ENCODE measurements around the gene KRTCAP2.
"Not testable (repeated sequence)": the region's sequence is repeated elsewhere in the genome, so short reads cannot be mapped to it uniquely, and the experiment has no call there.

The KRTCAP2 gene

GRCh38 chr1:155158991-155159390 lies 14.1 kb downstream of the KRTCAP2 start:
- Histone ChIP-seq H3K27ac (ENCODE audit: low read depth, low read length) (no peak overlapping the region), H3K9me3 (ENCODE audit: control insufficient read depth in 5 of 5, low read length in 5 of 5) (no peaks in the 10 kb centered on the region), H3K36me3 (ENCODE audit: control insufficient read depth in 5 of 5, insufficient read depth in 5 of 5, low read length in 5 of 5) (no peaks in the 10 kb centered on the region), H3K9ac (ENCODE audit: low read length in 5 of 5) (no peak overlapping the region), H3K27me3 (ENCODE audit: control insufficient read depth in 5 of 5, insufficient read depth in 4 of 5, low read length in 5 of 5) (no peaks in the 10 kb centered on the region), H3K4me1 (ENCODE audit: control insufficient read depth in 5 of 5, insufficient read depth in 5 of 5, low read length in 5 of 5) (no peaks in the 10 kb centered on the region), H3K4me3 (ENCODE audit: low read depth in 1 of 5, low read length in 5 of 5) (no peak overlapping the region)

DNA sequence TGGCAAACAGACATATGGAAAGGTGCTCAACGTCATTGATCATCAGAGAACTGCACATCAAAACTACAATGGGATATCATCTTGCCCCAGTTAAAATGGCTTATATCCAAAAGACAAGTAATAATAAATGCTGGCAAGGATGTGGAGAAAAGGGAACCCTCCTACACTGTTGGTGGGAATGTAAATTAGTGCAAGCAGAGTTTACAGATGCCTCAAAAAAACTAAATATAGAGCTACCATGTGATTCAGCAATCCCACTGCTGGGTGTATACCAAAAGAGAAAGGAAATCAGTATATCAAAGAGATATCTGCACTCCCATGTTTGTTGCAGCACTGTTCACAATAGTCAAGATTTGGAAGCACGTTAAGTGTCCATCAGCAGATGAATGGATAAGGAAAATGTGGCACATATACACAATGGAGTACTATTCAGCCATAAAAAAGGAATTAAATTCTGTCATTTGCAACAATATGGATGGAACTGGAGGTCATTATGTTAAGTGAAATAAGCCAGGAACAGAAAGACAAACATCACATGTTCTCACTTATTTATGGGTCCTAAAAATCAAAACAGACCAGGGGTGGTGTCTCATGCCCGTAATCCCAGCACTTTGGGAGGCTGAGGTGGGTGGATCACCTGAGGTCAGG lies 17.0 kb downstream of the KRTCAP2 start:
- H3K36me3 ChIP-seq (ENCODE audit: control insufficient read depth in 5 of 5, insufficient read depth in 5 of 5, low read length in 5 of 5); H3K4me1 ChIP-seq (ENCODE audit: control insufficient read depth in 5 of 5, insufficient read depth in 5 of 5, low read length in 5 of 5); H3K27me3 ChIP-seq (ENCODE audit: control insufficient read depth in 5 of 5, insufficient read depth in 4 of 5, low read length in 5 of 5); H3K9me3 ChIP-seq (ENCODE audit: control insufficient read depth in 5 of 5, low read length in 5 of 5); H3K9ac ChIP-seq (ENCODE audit: low read length in 5 of 5); H3K27ac ChIP-seq (ENCODE audit: low read depth, low read length); H3K4me3 ChIP-seq (ENCODE audit: low read depth in 1 of 5, low read length in 5 of 5): not testable (repeated sequence)

GRCh38 chr1:155145491-155145890 lies 27.6 kb downstream of the KRTCAP2 start:
- H3K27me3 ChIP-seq (ENCODE audit: control insufficient read depth in 5 of 5, insufficient read depth in 4 of 5, low read length in 5 of 5) = no peaks in the 10 kb centered on the region
- H3K9ac ChIP-seq (ENCODE audit: low read length in 5 of 5) = no peak overlapping the region
- no peaks in the 10 kb centered on the region for H3K36me3 ChIP-seq (ENCODE audit: control insufficient read depth in 5 of 5, insufficient read depth in 5 of 5, low read length in 5 of 5)
- no peak overlapping the region for H3K27ac ChIP-seq (ENCODE audit: low read depth, low read length)
- H3K4me1 ChIP-seq (ENCODE audit: control insufficient read depth in 5 of 5, insufficient read depth in 5 of 5, low read length in 5 of 5) = peaks cover 0 to 2% (median 2%) of the 10 kb centered on the region in 5 donors
- no peak overlapping the region for H3K4me3 ChIP-seq (ENCODE audit: low read depth in 1 of 5, low read length in 5 of 5)
- H3K9me3 ChIP-seq (ENCODE audit: control insufficient read depth in 5 of 5, low read length in 5 of 5) = no peaks in the 10 kb centered on the region

GRCh38 chr1:155141749-155142148 lies 31.4 kb downstream of the KRTCAP2 start:
- Histone ChIP-seq H3K36me3 (ENCODE audit: control insufficient read depth in 5 of 5, insufficient read depth in 5 of 5, low read length in 5 of 5) (peaks cover 0 to 10% (median 4%) of the 10 kb centered on the region in 5 donors), H3K4me3 (ENCODE audit: low read depth in 1 of 5, low read length in 5 of 5) (no peak overlapping the region), H3K9ac (ENCODE audit: low read length in 5 of 5) (no peak overlapping the region), H3K27ac (ENCODE audit: low read depth, low read length) (no peak overlapping the region), H3K4me1 (ENCODE audit: control insufficient read depth in 5 of 5, insufficient read depth in 5 of 5, low read length in 5 of 5) (peaks cover 1 to 27% (median 25%) of the 10 kb centered on the region in 5 donors), H3K9me3 (ENCODE audit: control insufficient read depth in 5 of 5, low read length in 5 of 5) (no peaks in the 10 kb centered on the region), H3K27me3 (ENCODE audit: control insufficient read depth in 5 of 5, insufficient read depth in 4 of 5, low read length in 5 of 5) (no peaks in the 10 kb centered on the region)

DNA sequence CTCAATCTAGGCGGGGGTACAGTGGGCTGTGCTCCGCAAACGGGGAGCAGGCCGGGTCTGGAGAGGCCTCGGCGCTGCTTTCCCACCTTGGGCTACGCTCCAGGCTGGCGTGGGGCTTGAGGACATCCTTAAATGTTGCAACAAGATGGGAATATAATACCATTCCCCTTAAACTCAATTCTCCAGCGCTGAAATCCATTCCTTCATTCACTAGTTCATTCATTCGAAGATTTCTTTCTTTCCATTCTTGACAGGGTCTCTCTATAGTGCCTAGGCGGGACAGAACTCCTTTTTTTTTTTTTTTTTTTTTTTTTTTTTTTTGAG lies 32.5 kb downstream of the KRTCAP2 start:
- H3K27ac ChIP-seq (ENCODE audit: low read depth, low read length) = peak overlapping the region; percentile 95
- H3K9ac ChIP-seq (ENCODE audit: low read length in 5 of 5) = peak overlapping the region in 3 of 5 donors; percentile 78 to 97 (median 96)
- H3K36me3 ChIP-seq (ENCODE audit: control insufficient read depth in 5 of 5, insufficient read depth in 5 of 5, low read length in 5 of 5) = peaks cover 0 to 10% (median 4%) of the 10 kb centered on the region in 5 donors
- H3K4me3 ChIP-seq (ENCODE audit: low read depth in 1 of 5, low read length in 5 of 5) = peak overlapping the region; percentile 17 to 98 (median 96)
- no peaks in the 10 kb centered on the region for H3K9me3 ChIP-seq (ENCODE audit: control insufficient read depth in 5 of 5, low read length in 5 of 5)
- H3K27me3 ChIP-seq (ENCODE audit: control insufficient read depth in 5 of 5, insufficient read depth in 4 of 5, low read length in 5 of 5) = no peaks in the 10 kb centered on the region
- peaks cover 2 to 35% (median 29%) of the 10 kb centered on the region in 5 donors for H3K4me1 ChIP-seq (ENCODE audit: control insufficient read depth in 5 of 5, insufficient read depth in 5 of 5, low read length in 5 of 5)

DNA sequence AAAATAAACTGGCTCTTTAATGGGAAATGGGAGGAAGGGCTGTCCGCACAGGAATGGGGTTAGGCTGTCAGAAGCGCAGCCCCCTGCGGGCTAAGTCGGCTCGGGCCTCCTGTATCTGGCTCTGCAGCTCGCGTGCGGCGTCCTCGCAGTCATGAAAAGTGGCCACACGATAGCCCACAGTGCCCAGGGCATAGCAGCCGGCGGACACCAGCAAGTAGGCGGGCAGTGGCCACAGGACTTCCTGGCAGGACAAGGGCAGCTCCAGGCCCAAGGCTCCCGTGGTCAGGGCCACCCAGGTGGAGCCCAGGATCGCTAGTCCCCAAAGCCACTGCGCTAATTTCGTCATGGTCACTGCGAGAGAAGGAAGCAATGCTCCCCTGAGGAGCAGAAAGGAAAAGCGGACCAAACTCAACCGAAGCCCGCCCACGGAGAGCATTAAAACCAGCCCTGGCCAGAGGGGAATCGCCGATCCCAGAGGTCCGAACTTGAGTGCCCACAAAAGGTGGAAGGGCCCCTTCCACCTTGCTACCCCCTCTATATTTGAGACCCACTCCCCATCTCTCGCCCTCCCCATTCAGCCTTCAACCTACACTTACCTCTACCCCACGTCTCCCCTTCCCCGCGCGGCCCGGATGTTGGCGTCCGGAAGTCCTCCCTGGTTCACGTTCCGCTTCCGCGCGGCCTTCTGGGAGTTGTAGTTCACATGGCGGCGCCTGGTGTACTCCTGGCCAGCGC lies 33.0 kb downstream of the KRTCAP2 start, which contains the start of gene DPM3:
TSS of gene DPM3 (minus strand) at position 637 of the 735 bp plus-strand sequence. CDS start at position 346, 291 bp downstream.
- Histone ChIP-seq H3K27ac (ENCODE audit: low read depth, low read length) (peak within 1 kb of the TSS; percentile 95), H3K4me1 (ENCODE audit: control insufficient read depth in 5 of 5, insufficient read depth in 5 of 5, low read length in 5 of 5) (peaks cover 6 to 39% (median 34%) of the 10 kb centered on the region in 5 donors), H3K9ac (ENCODE audit: low read length in 5 of 5) (peak within 1 kb of the TSS; percentile 78 to 97 (median 95)), H3K27me3 (ENCODE audit: control insufficient read depth in 5 of 5, insufficient read depth in 4 of 5, low read length in 5 of 5) (peaks cover 0 to 3% (median 0%) of the 10 kb centered on the region in 5 donors), H3K4me3 (ENCODE audit: low read depth in 1 of 5, low read length in 5 of 5) (peak within 1 kb of the TSS; percentile 94 to 99 (median 98)), H3K9me3 (ENCODE audit: control insufficient read depth in 5 of 5, low read length in 5 of 5) (peaks cover 0 to 1% (median 0%) of the 10 kb centered on the region in 5 donors), H3K36me3 (ENCODE audit: control insufficient read depth in 5 of 5, insufficient read depth in 5 of 5, low read length in 5 of 5) (peaks cover 0 to 10% (median 4%) of the 10 kb centered on the region in 5 donors)

- peak overlapping the region in 2 of 5 donors; percentile 21 to 35 for H3K9ac ChIP-seq (ENCODE audit: low read length in 5 of 5)
- H3K4me3 ChIP-seq (ENCODE audit: low read depth in 1 of 5, low read length in 5 of 5) = peak overlapping the region in 4 of 5 donors; percentile 46 to 89 (median 80)
- H3K27me3 ChIP-seq (ENCODE audit: control insufficient read depth in 5 of 5, insufficient read depth in 4 of 5, low read length in 5 of 5) = peaks cover 0 to 5% (median 0%) of the 10 kb centered on the region in 5 donors
- H3K27ac ChIP-seq (ENCODE audit: low read depth, low read length) = peak overlapping the region; percentile 100
- H3K36me3 ChIP-seq (ENCODE audit: control insufficient read depth in 5 of 5, insufficient read depth in 5 of 5, low read length in 5 of 5) = peaks cover 0 to 27% (median 19%) of the 10 kb centered on the region in 5 donors
- peaks cover 19 to 58% (median 52%) of the 10 kb centered on the region in 5 donors for H3K4me1 ChIP-seq (ENCODE audit: control insufficient read depth in 5 of 5, insufficient read depth in 5 of 5, low read length in 5 of 5)
- peaks cover 0 to 3% (median 0%) of the 10 kb centered on the region in 5 donors for H3K9me3 ChIP-seq (ENCODE audit: control insufficient read depth in 5 of 5, low read length in 5 of 5)
These were observed 35.8 kb downstream of the KRTCAP2 start for GRCh38 chr1:155137154-155137949.

- H3K4me1 ChIP-seq (ENCODE audit: control insufficient read depth in 5 of 5, insufficient read depth in 5 of 5, low read length in 5 of 5) = peaks cover 20 to 62% (median 55%) of the 10 kb centered on the region in 5 donors
- H3K4me3 ChIP-seq (ENCODE audit: low read depth in 1 of 5, low read length in 5 of 5) = peak overlapping the region in 4 of 5 donors; percentile 46 to 89 (median 80)
- peak overlapping the region in 3 of 5 donors; percentile 1 to 35 (median 21) for H3K9ac ChIP-seq (ENCODE audit: low read length in 5 of 5)
- peaks cover 0 to 3% (median 0%) of the 10 kb centered on the region in 5 donors for H3K9me3 ChIP-seq (ENCODE audit: control insufficient read depth in 5 of 5, low read length in 5 of 5)
- peaks cover 0 to 30% (median 21%) of the 10 kb centered on the region in 5 donors for H3K36me3 ChIP-seq (ENCODE audit: control insufficient read depth in 5 of 5, insufficient read depth in 5 of 5, low read length in 5 of 5)
- peak overlapping the region; percentile 100 for H3K27ac ChIP-seq (ENCODE audit: low read depth, low read length)
- H3K27me3 ChIP-seq (ENCODE audit: control insufficient read depth in 5 of 5, insufficient read depth in 4 of 5, low read length in 5 of 5) = peaks cover 0 to 5% (median 0%) of the 10 kb centered on the region in 5 donors
These were observed 36.4 kb downstream of the KRTCAP2 start for GRCh38 chr1:155136748-155137147.

DNA sequence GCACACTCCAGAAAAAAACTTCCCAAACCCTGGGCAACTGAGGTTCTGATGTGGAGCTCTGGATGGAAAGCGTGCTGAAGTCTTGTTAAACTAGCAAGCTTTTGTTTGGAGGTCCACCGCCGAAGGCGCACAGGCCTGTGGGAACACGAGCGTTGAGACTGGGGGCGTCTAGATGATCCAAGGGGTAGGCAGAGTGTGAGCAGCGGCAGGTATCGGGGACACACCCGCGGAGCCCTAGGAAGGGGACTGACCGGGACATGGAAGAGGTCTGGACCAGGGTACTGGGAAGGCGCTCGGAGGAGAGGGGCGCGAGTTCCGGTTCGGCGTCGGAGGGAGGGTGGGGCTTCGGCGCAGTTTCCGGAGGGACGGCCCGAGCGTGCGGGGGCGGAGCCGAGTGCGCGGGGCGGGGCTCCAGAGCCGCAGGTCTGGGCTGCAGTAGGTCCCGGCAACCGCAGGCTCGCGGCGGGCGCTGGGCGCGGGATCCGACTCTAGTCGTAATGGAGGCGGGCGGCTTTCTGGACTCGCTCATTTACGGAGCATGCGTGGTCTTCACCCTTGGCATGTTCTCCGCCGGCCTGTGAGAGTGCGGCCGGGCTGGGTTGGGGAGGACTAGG lies 37.6 kb downstream of the KRTCAP2 start, which contains the start of gene SLC50A1:
TSS of gene SLC50A1 (plus strand) at position 438 of the 614 bp plus-strand sequence. CDS start at position 498, 60 bp downstream.
- peak within 1 kb of the TSS; percentile 84 to 99 (median 98) for H3K9ac ChIP-seq (ENCODE audit: low read length in 5 of 5)
- H3K4me1 ChIP-seq (ENCODE audit: control insufficient read depth in 5 of 5, insufficient read depth in 5 of 5, low read length in 5 of 5) = peaks cover 22 to 72% (median 56%) of the 10 kb centered on the region in 5 donors
- H3K27ac ChIP-seq (ENCODE audit: low read depth, low read length) = peak within 1 kb of the TSS; percentile 100
- H3K9me3 ChIP-seq (ENCODE audit: control insufficient read depth in 5 of 5, low read length in 5 of 5) = peaks cover 0 to 3% (median 0%) of the 10 kb centered on the region in 5 donors
- H3K36me3 ChIP-seq (ENCODE audit: control insufficient read depth in 5 of 5, insufficient read depth in 5 of 5, low read length in 5 of 5) = peaks cover 0 to 36% (median 28%) of the 10 kb centered on the region in 5 donors
- peaks cover 0 to 5% (median 0%) of the 10 kb centered on the region in 5 donors for H3K27me3 ChIP-seq (ENCODE audit: control insufficient read depth in 5 of 5, insufficient read depth in 4 of 5, low read length in 5 of 5)
- peak within 1 kb of the TSS; percentile 58 to 89 (median 84) for H3K4me3 ChIP-seq (ENCODE audit: low read depth in 1 of 5, low read length in 5 of 5)
